ENCODE measurements around the gene DUS1L. TPM values are rescaled to one million over a fixed set of nuclear protein-coding genes. Genes with fewer than 3 reads are reported as not detected.

The DUS1L gene
- total RNA-seq, 2 experiments from 2014 or later, result 113 to 127 TPM

GRCh38 chr17:82008941-82009405 is 56.6 kb downstream of the DUS1L start:
- Mint-ChIP-seq H3K36me3 (ENCODE audit: low read depth) (no peaks in the 10 kb centered on the region), H3K4me3 (no peak overlapping the region), H3K4me1 (no peaks in the 10 kb centered on the region), H3K27ac (no peak overlapping the region), H3K27me3 (no peaks in the 10 kb centered on the region), H3K9me3 (no peaks in the 10 kb centered on the region)
- no peak for DNase-seq
- CTCF ChIA-PET, result interaction anchor here (0.7 to 1.3 kb wide), 3 partner anchors 11 to 21 kb away, joined by 3 to 5 read pairs (median 3); no protein-coding TSS in a partner anchor
- POLR2A ChIA-PET, result no interaction called here

DNA sequence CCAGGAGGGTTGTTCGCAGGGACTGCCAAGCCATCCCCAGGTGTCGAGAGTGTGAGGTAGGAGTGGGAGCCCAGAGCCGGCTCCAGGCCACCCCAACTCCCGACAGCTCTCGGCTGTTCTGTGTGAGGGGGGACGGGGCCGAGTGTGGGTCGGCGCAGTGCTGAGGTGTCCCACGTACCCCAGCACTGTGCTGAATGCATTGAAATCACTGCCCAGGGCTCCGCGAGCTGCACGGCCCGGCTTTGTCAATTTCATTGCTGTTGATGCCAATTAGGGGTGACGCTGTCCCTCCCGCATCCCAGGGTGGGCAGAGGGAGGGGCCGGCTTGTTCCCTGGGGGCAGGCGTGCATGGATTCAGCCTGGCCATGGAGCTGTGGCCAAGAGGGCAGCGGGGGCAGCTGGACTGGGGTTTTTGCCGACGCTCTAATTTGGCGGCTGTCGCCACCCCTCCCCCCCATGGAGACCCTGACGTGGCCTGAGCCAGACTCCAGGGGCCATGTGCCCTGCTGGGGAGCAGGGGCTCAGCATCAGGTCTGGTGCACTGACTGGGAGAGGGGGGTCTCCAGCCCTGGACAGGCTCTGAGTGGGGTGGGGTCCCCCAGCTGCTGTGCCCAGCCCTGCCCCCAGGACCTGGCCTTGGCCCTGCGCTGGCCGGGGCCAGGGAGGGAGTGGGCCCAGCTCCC is 57.2 kb downstream of the DUS1L start:
- no peaks in the 10 kb centered on the region for H3K4me1 Mint-ChIP-seq
- no peak for DNase-seq
- ChIA-PET CTCF (interaction anchor here (0.7 to 1.3 kb wide), 2 partner anchors 13 to 23 kb away, joined by 3 to 4 read pairs; partner anchors contain the start of gene RAC3), POLR2A (no interaction called here)
- no peak overlapping the region for H3K4me3 Mint-ChIP-seq
- no peaks in the 10 kb centered on the region for H3K27me3 Mint-ChIP-seq
- no peaks in the 10 kb centered on the region for H3K36me3 Mint-ChIP-seq (ENCODE audit: low read depth)
- H3K9me3 Mint-ChIP-seq, result no peaks in the 10 kb centered on the region
- H3K27ac Mint-ChIP-seq, result no peak overlapping the region

Other genes starting within 250 kb of the DUS1L start
- 10 to 100 TPM; 45.7 to 47.8 TPM for gene MCRIP1, start 232.5 kb downstream of the DUS1L start, total RNA-seq
- gene PPP1R27, start 230.8 kb downstream of the DUS1L start, total RNA-seq, result not detected
- 100 to 1,000 TPM; 420 to 499 TPM for gene P4HB, start 205.3 kb downstream of the DUS1L start, total RNA-seq
- 100 to 1,000 TPM; 654 to 714 TPM for gene ARHGDIA, start 194.5 kb downstream of the DUS1L start, total RNA-seq
- 100 to 1,000 TPM; 197 to 221 TPM for gene ALYREF, start 174.2 kb downstream of the DUS1L start, total RNA-seq
- 10 to 100 TPM; 83.2 to 96.8 TPM for gene ANAPC11, start 174.1 kb downstream of the DUS1L start, total RNA-seq
- under 1 TPM; 0.48 to 0.69 TPM for gene NPB, start 163.6 kb downstream of the DUS1L start, total RNA-seq
- gene PCYT2, start 154.4 kb downstream of the DUS1L start, total RNA-seq, result 10 to 100 TPM; 37.6 to 39.0 TPM
- gene SIRT7, start 147.6 kb downstream of the DUS1L start, total RNA-seq, result 10 to 100 TPM; 55.6 to 71.2 TPM
- gene MAFG, start 138.1 kb downstream of the DUS1L start, total RNA-seq, result 10 to 100 TPM; 15.8 to 20.2 TPM
- 10 to 100 TPM; 22.8 to 26.9 TPM for gene PYCR1, start 128.5 kb downstream of the DUS1L start, total RNA-seq
- not detected for gene MYADML2, start 118.6 kb downstream of the DUS1L start, total RNA-seq
- under 1 TPM; 0.23 to 0.55 TPM for gene NOTUM, start 104.6 kb downstream of the DUS1L start, total RNA-seq
- gene ASPSCR1, start 88.2 kb downstream of the DUS1L start, total RNA-seq, result 10 to 100 TPM; 34.0 to 37.6 TPM
- gene CENPX, start 42.9 kb downstream of the DUS1L start, total RNA-seq, result 10 to 100 TPM; 57.3 to 73.0 TPM
- gene LRRC45, start 42.5 kb downstream of the DUS1L start, total RNA-seq, result 10 to 100 TPM; 54.5 to 68.4 TPM
- gene RAC3, start 34.1 kb downstream of the DUS1L start, total RNA-seq, result 10 to 100 TPM; 12.2 to 13.7 TPM
- 100 to 1,000 TPM; 140 to 144 TPM for gene DCXR, start 28.1 kb downstream of the DUS1L start, total RNA-seq
- 10 to 100 TPM; 29.0 to 29.8 TPM for gene RFNG, start 14.0 kb downstream of the DUS1L start, total RNA-seq
- 10 to 100 TPM; 78.5 to 92.1 TPM for gene GPS1, start 13.9 kb downstream of the DUS1L start, total RNA-seq
- gene FASN, start 32.4 kb upstream of the DUS1L start, total RNA-seq, result 100 to 1,000 TPM; 138 to 139 TPM
- gene CCDC57, start 147.0 kb upstream of the DUS1L start, total RNA-seq, result 10 to 100 TPM; 60.5 to 69.7 TPM
- gene SLC16A3, start 163.2 kb upstream of the DUS1L start, total RNA-seq, result 100 to 1,000 TPM; 104 to 140 TPM
- gene CSNK1D, start 207.9 kb upstream of the DUS1L start, total RNA-seq, result 100 to 1,000 TPM; 115 to 142 TPM